Osteoblast (primary cell): ENCODE measurements around the gene SCN4A. TPM values are rescaled to one million over a fixed set of nuclear protein-coding genes. Genes with fewer than 3 reads are reported as not detected.
"Not testable (repeated sequence)": the region's sequence is repeated elsewhere in the genome, so short reads cannot be mapped to it uniquely, and the experiment has no call there.

ENCODE experiments used
- DNase-seq: peaks from one replicate; pipeline ENCODE4 v3.0.0; 2011; ENCODE audit warnings: low spot score, mixed read lengths; ENCODE audit not compliant: insufficient read length; ENCODE audit errors: missing footprints
- H2AFZ ChIP-seq: 2 replicates; pipeline ENCODE4 v1.6.0; 2011; ENCODE audit warnings: mild to moderate bottlenecking, low read length
- H3K27ac ChIP-seq: 2 replicates; pipeline ENCODE4 v1.5.1; 2011; ENCODE audit warnings: mild to moderate bottlenecking, low read depth, low read length, moderate library complexity
- H3K27me3 ChIP-seq: 2 replicates; pipeline ENCODE4 v1.6.0; 2012; ENCODE audit warnings: mild to moderate bottlenecking, control low read depth, inconsistent platforms, low read length, moderate library complexity; ENCODE audit not compliant: insufficient read depth
- H3K36me3 ChIP-seq: 2 replicates; pipeline ENCODE4 v1.5.1; 2011; ENCODE audit warnings: mild to moderate bottlenecking, low read length, control low read depth, moderate library complexity; ENCODE audit not compliant: insufficient read depth
- H3K4me1 ChIP-seq: 2 replicates; pipeline ENCODE4 v1.5.1; 2011; ENCODE audit warnings: mild to moderate bottlenecking, low read length, control low read depth, moderate library complexity; ENCODE audit not compliant: insufficient read depth
- H3K4me2 ChIP-seq: 2 replicates; pipeline ENCODE4 v1.6.0; 2011; ENCODE audit warnings: mild to moderate bottlenecking, low read length; ENCODE audit not compliant: insufficient read depth
- H3K4me3 ChIP-seq: fragments of 200-600 bp; sonication (generic); 3 replicates; pipeline ENCODE4 v1.5.1; 2012; ENCODE audit warnings: mild to moderate bottlenecking, low read length, inconsistent platforms; ENCODE audit not compliant: insufficient read depth
- H3K79me2 ChIP-seq: 2 replicates; pipeline ENCODE4 v1.6.0; 2012; ENCODE audit warnings: mild to moderate bottlenecking, low read length, control low read depth, inconsistent platforms; ENCODE audit not compliant: insufficient read depth
- H3K9me3 ChIP-seq: 2 replicates; pipeline ENCODE4 v1.5.1; 2011; ENCODE audit warnings: low read depth, low read length, control low read depth
- H4K20me1 ChIP-seq: 2 replicates; pipeline ENCODE4 v1.6.0; 2012; ENCODE audit warnings: mild to moderate bottlenecking, low read length, control low read depth; ENCODE audit not compliant: insufficient read depth
- CTCF ChIP-seq: IDR thresholded peaks from 2 replicates; pipeline ENCODE4 v1.5.1; 2011; ENCODE audit warnings: mild to moderate bottlenecking, low read depth, low read length, moderate library complexity; ENCODE audit errors: extremely low read depth
- total RNA-seq: library from RNA; depleted of rRNA; stranded (reverse); fragments of >200 nt; gene quantifications from 2 replicates; pipeline ENCODE4 v1.2.3, GENCODE V29; 2012

The SCN4A gene
- total RNA-seq, 1 donor: not detected

GRCh38 chr17:63919311-63919723 is 53.4 kb downstream of the SCN4A start:
- DNase-seq: peak; percentile 96
- Histone ChIP-seq H3K4me3 (no peak overlapping the region), H4K20me1 (no peaks in the 10 kb centered on the region), H3K27ac (no peak overlapping the region), H3K79me2 (no peaks in the 10 kb centered on the region), H2AFZ (no peak overlapping the region), H3K36me3 (no peaks in the 10 kb centered on the region), H3K4me1 (no peaks in the 10 kb centered on the region), H3K27me3 (peaks cover 11% of the 10 kb centered on the region), H3K4me2 (no peak overlapping the region), H3K9me3 (no peaks in the 10 kb centered on the region)
- TF ChIP-seq CTCF: peak; percentile 88

GRCh38 chr17:63918789-63919305 is 53.9 kb downstream of the SCN4A start, which contains the start of gene GH1:
Gene GH1, minus strand, starts transcription at chr17:63918839. Its CDS starts 63 bp downstream, at chr17:63918776.
- not testable (repeated sequence) for H3K36me3 ChIP-seq, H3K27ac ChIP-seq, H3K9me3 ChIP-seq, H4K20me1 ChIP-seq, H3K4me2 ChIP-seq, H3K4me1 ChIP-seq, H2AFZ ChIP-seq, DNase-seq, H3K79me2 ChIP-seq, H3K4me3 ChIP-seq
- peaks cover 11% of the 10 kb centered on the region for H3K27me3 ChIP-seq

- H3K27me3 ChIP-seq: peaks cover 11% of the 10 kb centered on the region
- H4K20me1 ChIP-seq: no peaks in the 10 kb centered on the region
- H3K27ac ChIP-seq: no peak overlapping the region
- no peak for TF ChIP-seq CTCF
- no peaks in the 10 kb centered on the region for H3K4me1 ChIP-seq
- no peaks in the 10 kb centered on the region for H3K9me3 ChIP-seq
- H3K79me2 ChIP-seq: no peaks in the 10 kb centered on the region
- H2AFZ ChIP-seq: no peak overlapping the region
- H3K4me2 ChIP-seq: no peak overlapping the region
- H3K4me3 ChIP-seq: no peak overlapping the region
- H3K36me3 ChIP-seq: no peaks in the 10 kb centered on the region
- DNase-seq: peak; percentile 72
These were observed 54.4 kb downstream of the SCN4A start for GRCh38 chr17:63918305-63918704.

- no peak for TF ChIP-seq CTCF
- Histone ChIP-seq H4K20me1 (no peaks in the 10 kb centered on the region), H3K27ac (no peak overlapping the region), H3K36me3 (no peaks in the 10 kb centered on the region), H3K4me3 (no peak overlapping the region), H3K27me3 (peaks cover 11% of the 10 kb centered on the region), H3K9me3 (no peaks in the 10 kb centered on the region), H2AFZ (no peak overlapping the region), H3K4me2 (no peak overlapping the region), H3K4me1 (no peaks in the 10 kb centered on the region), H3K79me2 (no peaks in the 10 kb centered on the region)
- DNase-seq: no peak
These were observed 55.1 kb downstream of the SCN4A start for GRCh38 chr17:63917646-63918045.

- H3K79me2 ChIP-seq, H3K4me3 ChIP-seq, H3K4me1 ChIP-seq, DNase-seq, H3K27ac ChIP-seq, H4K20me1 ChIP-seq, H2AFZ ChIP-seq, H3K4me2 ChIP-seq, H3K9me3 ChIP-seq, H3K36me3 ChIP-seq: not testable (repeated sequence)
- H3K27me3 ChIP-seq: peaks cover 11% of the 10 kb centered on the region
These were observed 55.5 kb downstream of the SCN4A start for GRCh38 chr17:63917206-63917605.
